HG03064 (cell line): ENCODE results near the gene CIAO1.
"Not testable (repeated sequence)": the region's sequence is repeated elsewhere in the genome, so short reads cannot be mapped to it uniquely, and the experiment has no call there.

Source experiments
- ATAC-seq: cut with Tn5 transposase; IDR thresholded peaks from one replicate; pipeline ENCODE4 v1.9.1; 2021; ENCODE audit warnings: low read depth; ENCODE audit not compliant: unreplicated experiment

The CIAO1 gene

DNA sequence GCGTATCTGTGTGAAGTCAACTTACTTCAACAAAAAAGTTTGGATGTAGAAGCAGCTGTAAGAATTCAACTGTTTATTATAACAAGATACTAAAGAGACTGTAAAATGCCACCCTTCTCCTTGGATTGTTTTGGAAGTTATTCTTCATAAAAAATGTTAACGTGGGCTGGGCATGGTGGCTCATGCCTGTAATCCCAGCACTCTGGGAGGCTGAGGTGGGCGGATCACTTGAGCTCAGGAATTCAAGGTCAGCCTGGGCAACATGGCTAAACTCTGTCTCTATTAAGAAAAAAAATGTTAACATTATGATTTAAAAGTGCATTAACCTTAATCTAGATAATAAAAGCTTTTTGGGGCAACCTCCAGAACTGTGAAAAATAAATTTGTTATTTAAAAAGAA lies 7.7 kb downstream of the CIAO1 start:
- no peak for ATAC-seq

- ATAC-seq, result no peak
These were observed 8.5 kb downstream of the CIAO1 start for GRCh38 chr2:96274355-96275056.

DNA sequence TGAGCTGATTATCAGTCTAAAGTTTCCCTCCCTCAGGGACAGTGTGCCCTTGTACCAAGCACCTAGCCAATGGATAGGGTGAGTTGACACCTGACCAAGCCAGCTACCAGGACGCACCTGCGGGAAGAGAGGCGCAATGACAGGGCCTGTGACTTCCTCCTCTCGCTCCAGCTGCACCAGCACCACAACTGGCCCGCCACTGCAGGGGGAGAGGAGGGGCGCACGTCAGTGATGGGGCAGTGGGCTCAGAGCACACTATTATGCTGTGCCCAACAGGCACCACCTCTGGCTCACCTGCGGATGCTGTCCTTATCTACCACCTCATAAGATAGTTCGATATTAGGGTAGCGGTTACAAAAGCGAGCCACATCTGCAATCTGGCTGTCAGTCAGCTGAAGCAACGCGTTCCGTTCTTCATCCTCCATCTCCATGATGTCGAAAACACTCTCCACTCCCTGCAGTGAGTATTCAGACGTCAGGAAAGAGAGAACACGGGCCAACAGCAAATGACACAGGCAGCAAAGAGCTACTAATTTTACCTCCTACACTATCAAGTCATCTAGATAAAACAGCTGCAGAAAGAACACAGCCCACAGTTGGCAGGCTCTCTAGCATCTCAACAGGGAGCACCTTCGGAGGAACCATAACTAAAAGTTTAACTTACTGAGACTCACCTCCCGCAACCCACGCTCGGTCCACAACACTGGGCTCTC lies 10.9 kb downstream of the CIAO1 start:
- no peak for ATAC-seq

DNA sequence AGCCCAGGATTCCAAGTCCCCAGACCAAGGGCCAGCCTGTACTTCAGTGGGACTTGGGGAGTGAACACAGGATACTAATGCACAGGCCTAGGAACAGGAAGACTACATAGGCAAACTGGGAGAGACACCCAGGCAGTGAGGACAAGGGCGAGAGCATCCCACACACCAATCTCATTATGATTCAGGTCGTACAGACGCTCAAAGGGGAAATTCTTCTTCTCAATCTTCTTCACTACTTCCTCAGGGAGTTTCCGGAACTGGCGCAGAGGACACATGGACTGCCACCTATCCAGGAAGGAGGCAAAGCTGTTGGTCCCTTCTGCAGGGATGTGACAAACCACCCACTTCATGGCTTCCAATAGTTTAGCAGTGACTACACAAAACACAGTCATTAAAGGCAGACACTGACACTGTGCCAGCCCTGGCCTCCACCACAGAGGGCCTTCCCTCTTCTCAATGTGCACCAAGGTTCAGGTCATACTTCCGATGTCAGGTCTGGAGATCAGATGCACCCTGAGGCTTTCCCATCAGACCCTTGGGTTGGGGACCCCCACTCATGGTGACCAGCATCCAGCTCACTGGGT lies 21.3 kb downstream of the CIAO1 start:
- no peak for ATAC-seq

GRCh38 chr2:96291751-96292150 lies 25.7 kb downstream of the CIAO1 start:
- no peak for ATAC-seq

DNA sequence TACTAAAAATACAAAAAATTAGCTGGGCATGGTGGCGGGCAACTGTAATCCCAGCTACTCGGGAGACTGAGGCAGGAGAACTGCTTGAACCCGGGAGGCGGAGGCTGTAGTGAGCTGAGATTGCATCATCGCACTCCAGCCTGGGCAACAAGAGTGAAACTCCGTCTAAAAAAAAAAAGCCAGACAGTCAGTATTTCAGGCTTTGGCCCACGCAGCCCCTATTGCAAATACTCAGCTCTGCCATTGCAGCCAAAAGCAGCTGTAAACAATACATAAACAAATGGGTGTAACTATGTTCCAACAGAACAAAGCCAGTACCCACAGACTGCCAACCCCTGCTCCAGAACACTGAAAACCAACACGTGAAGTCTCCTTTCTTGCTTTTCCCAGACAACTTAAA lies 28.2 kb downstream of the CIAO1 start:
- not testable (repeated sequence) for ATAC-seq

- ATAC-seq, result no peak
These were observed 30.9 kb downstream of the CIAO1 start for GRCh38 chr2:96296925-96297324.

DNA sequence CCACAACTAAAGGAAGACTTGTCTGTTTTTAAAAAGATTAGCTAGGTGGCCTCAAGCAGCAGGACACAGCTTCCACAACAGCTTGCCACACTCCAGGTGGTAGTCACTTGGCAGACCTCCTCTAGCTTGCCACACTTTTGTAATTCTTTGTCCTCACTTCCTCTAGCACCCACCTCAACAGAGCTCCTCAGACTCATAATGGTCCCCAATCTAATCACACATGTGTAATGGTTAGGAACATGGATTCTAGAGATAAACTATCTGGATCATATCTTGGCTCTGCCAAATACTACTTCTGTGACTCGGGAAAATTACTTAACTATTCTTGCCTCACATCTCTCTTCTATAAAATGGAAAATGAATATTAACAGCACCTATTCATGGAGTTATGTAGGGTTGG lies 35.8 kb downstream of the CIAO1 start:
- ATAC-seq, result no peak

DNA sequence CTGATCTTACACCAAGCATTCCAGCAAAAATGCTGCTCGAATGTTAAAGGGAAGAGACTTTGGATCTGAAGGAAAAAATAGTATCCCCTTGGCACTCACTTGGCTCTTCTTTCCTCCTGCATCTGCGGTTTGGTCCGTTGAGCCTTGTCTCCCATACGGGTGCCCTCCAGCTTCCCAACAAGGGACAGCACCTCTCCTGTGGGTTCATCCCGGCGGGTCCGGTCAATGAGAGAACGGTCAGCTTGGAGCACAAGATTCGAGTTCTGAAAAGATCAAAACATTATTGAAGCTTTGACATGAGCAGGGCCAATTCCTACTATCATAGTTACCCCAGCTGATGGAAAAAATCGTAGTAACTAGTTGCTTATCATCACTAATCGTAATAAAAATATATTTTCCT lies 38.6 kb downstream of the CIAO1 start:
- no peak for ATAC-seq

DNA sequence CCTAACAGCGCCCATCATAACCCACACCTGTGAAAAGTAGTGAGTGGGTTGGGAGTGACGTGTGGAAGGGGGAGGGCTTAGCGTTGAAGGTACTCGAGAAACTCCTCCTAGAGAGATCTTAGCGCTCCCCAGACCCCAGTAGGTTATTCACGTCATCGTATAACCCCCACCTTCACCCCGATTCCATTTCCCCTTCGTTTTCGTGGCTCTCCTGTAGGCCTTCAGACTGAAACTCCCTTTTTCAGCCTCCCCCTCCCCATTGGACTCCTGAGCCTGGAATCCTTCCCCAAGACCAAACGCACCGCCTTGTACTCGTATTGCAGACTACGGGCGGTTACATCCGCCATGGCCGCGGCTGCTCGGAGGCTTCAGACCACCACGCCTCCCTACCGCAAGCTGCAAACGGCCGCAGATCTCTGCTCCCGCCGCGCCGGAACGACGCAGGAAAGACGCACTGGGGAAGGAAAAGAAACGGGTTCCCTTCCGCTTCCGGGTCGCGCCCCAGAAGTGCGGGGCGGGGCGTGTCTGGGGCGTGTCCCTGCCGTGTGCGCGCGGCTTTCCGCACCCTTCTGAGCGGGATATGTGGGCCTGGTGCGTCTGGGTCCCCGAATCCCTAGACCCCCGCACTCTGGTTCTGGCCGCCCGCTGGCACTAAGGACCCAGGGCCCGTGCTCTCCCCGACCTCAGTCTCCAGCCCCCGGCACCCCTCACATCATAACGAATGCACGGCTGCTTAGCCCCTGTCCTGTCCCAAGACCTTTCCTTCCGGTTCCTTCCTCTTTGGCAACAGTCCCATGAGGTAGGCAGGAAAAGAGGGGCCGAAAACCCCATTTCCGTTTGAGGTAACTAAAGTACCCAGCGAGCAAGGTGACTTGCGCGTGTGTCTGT lies 39.3 kb downstream of the CIAO1 start, which contains the start of gene SNRNP200:
SNRNP200 (minus strand) TSS at position 456 of the 888 bp plus-strand sequence; CDS start at position 347, 109 bp downstream.
- ATAC-seq, result peak; percentile 95

GRCh38 chr2:96305979-96306308 lies 39.9 kb downstream of the CIAO1 start:
- ATAC-seq, result no peak

DNA sequence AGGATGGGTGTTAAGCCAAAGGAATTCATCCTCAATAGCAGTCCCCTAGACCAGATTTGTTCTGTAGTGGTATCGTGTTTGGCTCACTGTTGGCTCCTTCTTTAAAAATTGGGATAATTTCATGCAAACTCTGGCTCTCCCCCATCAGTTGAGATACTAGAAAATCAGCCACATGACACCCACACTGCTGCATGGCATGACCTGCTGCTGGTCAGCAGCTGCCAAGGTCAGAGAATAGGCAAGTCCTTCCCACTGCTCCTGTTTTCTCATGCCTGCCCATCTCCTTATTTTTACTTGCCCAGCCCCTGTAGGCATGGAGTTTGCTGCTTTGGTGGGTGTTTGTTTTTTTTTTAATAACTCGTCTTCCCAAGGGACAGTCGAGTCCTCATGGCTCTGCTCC lies 40.3 kb downstream of the CIAO1 start:
- no peak for ATAC-seq

- no peak for ATAC-seq
These were observed 42.2 kb downstream of the CIAO1 start for GRCh38 chr2:96308248-96308647.

- no peak for ATAC-seq
These were observed 49.0 kb downstream of the CIAO1 start for GRCh38 chr2:96315005-96315399.

DNA sequence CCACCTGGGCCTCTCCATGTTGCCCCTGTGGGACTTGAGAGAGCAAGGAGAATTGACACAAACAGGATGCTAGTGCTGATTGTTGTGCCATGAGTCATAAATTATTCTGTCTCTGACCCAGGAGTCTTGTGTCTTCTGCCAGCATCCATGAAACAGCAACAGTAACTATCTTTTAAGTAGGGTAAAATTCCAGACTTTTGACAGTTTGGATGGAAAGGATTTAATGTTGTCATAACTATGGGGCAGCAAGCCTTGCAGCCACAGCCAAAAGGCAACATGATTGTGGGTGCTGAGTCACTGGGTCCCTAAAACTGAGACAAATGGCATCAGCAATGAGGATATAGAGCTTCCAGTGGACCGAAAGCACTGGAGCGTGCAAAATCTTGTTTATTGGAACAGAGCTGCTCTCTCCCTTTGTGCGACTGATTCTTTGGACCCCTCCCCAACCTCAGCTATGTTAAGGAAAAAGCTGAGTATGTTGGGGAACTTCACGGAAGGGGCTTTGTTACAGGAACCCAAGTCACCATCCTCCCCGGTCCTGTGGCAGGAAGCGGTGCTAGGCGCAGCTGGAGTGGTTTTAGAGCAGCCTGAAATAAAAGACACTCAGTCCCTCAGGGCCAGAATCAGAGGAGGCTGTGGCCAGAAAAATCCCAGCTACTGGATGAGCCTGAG lies 49.5 kb downstream of the CIAO1 start:
- no peak for ATAC-seq

GRCh38 chr2:96316999-96317398 lies 51.0 kb downstream of the CIAO1 start:
- no peak for ATAC-seq

- no peak for ATAC-seq
These were observed 51.6 kb downstream of the CIAO1 start for GRCh38 chr2:96317584-96317997.

GRCh38 chr2:96318723-96319122 lies 52.7 kb downstream of the CIAO1 start:
- no peak for ATAC-seq

DNA sequence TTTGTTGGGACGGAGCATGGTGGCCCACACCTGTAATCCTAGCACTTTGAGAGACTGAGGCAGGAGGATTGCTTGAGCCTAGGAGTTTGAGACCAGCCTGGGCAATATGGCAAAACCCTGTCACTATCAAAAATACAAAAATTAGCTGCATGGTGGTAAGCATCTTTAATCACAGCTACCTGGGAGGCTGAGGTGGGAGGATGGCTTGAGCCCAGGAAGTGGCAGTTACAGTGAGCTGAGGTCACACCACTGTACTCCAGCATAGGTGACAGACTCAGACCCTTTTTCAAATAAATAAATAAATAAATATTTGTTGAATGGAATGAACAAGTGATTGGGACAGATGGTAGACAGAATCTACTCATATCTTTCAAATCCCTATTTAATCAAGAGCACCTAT lies 53.4 kb downstream of the CIAO1 start:
- ATAC-seq, result no peak

- ATAC-seq, result no peak
These were observed 54.3 kb downstream of the CIAO1 start for GRCh38 chr2:96320326-96320725.
